Spleen (tissue), 7 donors: Measurements from ENCODE around the gene AVPR2.

Experiments used
- CTCF ChIP-seq, 11 experiments: fragments of 200-600 bp in 7 of 11; fragments of 450-650 bp in 4 of 11; sonication (generic) in 4 of 11; IDR thresholded peaks in 8 of 11; conservative IDR thresholded peaks in 3 of 11; 1 replicate in 7 of 11; 2 replicates in 4 of 11; pipeline versions ENCODE4 v1.4.0 to v1.8.0; 2016 to 2021; ENCODE audit warnings: antibody characterized with exemption in 11 of 11, inconsistent platforms in 4 of 11, mild to moderate bottlenecking in 1 of 11
- POLR2A ChIP-seq, 3 donors: fragments of 450-650 bp; IDR thresholded peaks; one replicate each; pipeline ENCODE4 v1.5.1; 2017; ENCODE audit warnings: antibody characterized with exemption in 3 of 3, mild to moderate bottlenecking in 1 of 3
- POLR2AphosphoS5 ChIP-seq, 3 donors: sonication (generic); formaldehyde crosslinking; IDR thresholded peaks; one replicate each; pipeline ENCODE4 v1.5.1; 2017; ENCODE audit warnings: antibody characterized with exemption in 3 of 3
- donor health status: DM: no; HTN: no; CAD: no; lungs with moderate emphysema.
- donor health status: DM: no; HTN: no; CAD: no.
- donor health status: DM: no; HTN: no; CAD: no.

- TF ChIP-seq CTCF (IDR thresholded peaks at IDR 0.05 in 8 of 11, conservative IDR thresholded peaks at IDR 0.05 in 3 of 11) = no peak
- no peak for TF ChIP-seq POLR2AphosphoS5 (IDR thresholded peaks at IDR 0.05)
- no peak for TF ChIP-seq POLR2A (IDR thresholded peaks at IDR 0.05)
Measured at GRCh38 chrX:153919281-153919680, 14.8 kb downstream of the AVPR2 start.
